Purkinje cell (primary cell): ENCODE measurements around the gene OR56B1. TPM values are rescaled to one million over a fixed set of nuclear protein-coding genes. Genes with fewer than 3 reads are reported as not detected.

Experiments used
- polyA plus RNA-seq: library from polyadenylated mRNA; unstranded; fragments of >200 nt; fragmentation: Nextera tagmentation; gene quantifications from 2 replicates; pipeline ENCODE4 v1.2.1, GENCODE V29; 2014

Gene OR56B1, protein sequence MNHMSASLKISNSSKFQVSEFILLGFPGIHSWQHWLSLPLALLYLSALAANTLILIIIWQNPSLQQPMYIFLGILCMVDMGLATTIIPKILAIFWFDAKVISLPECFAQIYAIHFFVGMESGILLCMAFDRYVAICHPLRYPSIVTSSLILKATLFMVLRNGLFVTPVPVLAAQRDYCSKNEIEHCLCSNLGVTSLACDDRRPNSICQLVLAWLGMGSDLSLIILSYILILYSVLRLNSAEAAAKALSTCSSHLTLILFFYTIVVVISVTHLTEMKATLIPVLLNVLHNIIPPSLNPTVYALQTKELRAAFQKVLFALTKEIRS
- not detected in 2 replicates for polyA plus RNA-seq

DNA sequence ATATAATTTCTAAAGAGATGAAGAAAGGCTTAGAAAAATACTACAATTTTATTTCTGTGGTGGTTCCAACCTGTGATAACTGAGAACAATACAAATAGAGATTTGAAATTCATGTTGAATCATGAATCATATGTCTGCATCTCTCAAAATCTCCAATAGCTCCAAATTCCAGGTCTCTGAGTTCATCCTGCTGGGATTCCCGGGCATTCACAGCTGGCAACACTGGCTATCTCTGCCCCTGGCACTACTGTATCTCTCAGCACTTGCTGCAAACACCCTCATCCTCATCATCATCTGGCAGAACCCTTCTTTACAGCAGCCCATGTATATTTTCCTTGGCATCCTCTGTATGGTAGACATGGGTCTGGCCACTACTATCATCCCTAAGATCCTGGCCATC, at the start of gene OR56B1:
Gene OR56B1 (plus strand): TSS at position 53 of the 400 bp plus-strand sequence. CDS start 69 bp downstream, at position 122.

GRCh38 chr11:5689551-5689983, 46.7 kb upstream of the OR56B1 start, which contains the start of gene TRIM22:
TRIM22 (plus strand) TSS chr11:5689790; CDS start chr11:5696233, 6,443 bp downstream.

GRCh38 chr11:5753943-5754342, 17.7 kb downstream of the OR56B1 start, which contains the start of gene OR52N4:
OR52N4 (plus strand) TSS chr11:5754243; CDS start chr11:5754741, 498 bp downstream.

DNA sequence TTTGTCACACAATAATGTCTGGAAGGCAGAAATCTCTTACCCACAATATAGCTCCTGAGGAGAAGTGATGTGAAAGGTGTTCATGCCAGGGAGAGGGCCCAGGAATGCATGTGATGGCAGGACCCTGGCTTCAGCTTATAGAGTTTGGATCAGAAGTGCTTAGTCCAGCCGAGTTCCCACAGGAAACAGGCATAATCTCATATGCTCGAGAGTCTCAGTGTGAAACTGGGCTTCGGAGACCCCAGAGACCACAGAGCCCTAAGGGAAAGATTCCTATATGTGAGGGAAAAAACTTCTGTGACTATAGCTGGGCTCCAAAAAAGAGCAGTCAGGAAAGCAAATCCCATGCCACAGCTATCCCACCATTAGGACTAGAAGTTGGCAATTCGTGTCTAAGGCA, 47.0 kb downstream of the OR56B1 start, which contains the start of gene OR52N5:
Gene OR52N5 (minus strand): TSS at position 101 of the 400 bp plus-strand sequence. CDS start 4,721 bp downstream, outside the sequence.

Other genes starting within 250 kb of the OR56B1 start
- gene OR52D1, start 247.8 kb upstream of the OR56B1 start, polyA plus RNA-seq, result not detected in 2 replicates
- gene UBQLN3, start 226.5 kb upstream of the OR56B1 start, polyA plus RNA-seq, result not detected in 2 replicates
- gene UBQLNL, start 219.7 kb upstream of the OR56B1 start, polyA plus RNA-seq, result not detected in 2 replicates
- gene OR52H1, start 187.9 kb upstream of the OR56B1 start, polyA plus RNA-seq, result not detected in 2 replicates
- not detected in 2 replicates for gene OR52B6, start 155.6 kb upstream of the OR56B1 start, polyA plus RNA-seq
- 0.38 TPM in 1 of 2 replicates, not detected in the other for gene TRIM6, start 139.8 kb upstream of the OR56B1 start, polyA plus RNA-seq
- gene TRIM34, start 111.4 kb upstream of the OR56B1 start, polyA plus RNA-seq, result not detected in 2 replicates
- gene TRIM5, start 51.4 kb upstream of the OR56B1 start, polyA plus RNA-seq, result 0.56 and 4.4 TPM in 2 replicates
- gene TRIM22, start 46.7 kb upstream of the OR56B1 start, polyA plus RNA-seq, result 1.2 TPM in 1 of 2 replicates, not detected in the other
- gene OR52N4, start 17.8 kb downstream of the OR56B1 start, polyA plus RNA-seq, result not detected in 2 replicates
- not detected in 2 replicates for gene OR52N5, start 46.9 kb downstream of the OR56B1 start, polyA plus RNA-seq
- gene OR52N1, start 54.8 kb downstream of the OR56B1 start, polyA plus RNA-seq, result not detected in 2 replicates
- gene OR52N2, start 72.5 kb downstream of the OR56B1 start, polyA plus RNA-seq, result not detected in 2 replicates
- gene OR52E6, start 105.4 kb downstream of the OR56B1 start, polyA plus RNA-seq, result not detected in 2 replicates
- gene OR52E8, start 121.2 kb downstream of the OR56B1 start, polyA plus RNA-seq, result not detected in 2 replicates
- gene OR52E4, start 144.2 kb downstream of the OR56B1 start, polyA plus RNA-seq, result not detected in 2 replicates
- gene OR52E5, start 156.8 kb downstream of the OR56B1 start, polyA plus RNA-seq, result not detected in 2 replicates
- gene OR56A3, start 205.8 kb downstream of the OR56B1 start, polyA plus RNA-seq, result not detected in 2 replicates
- gene OR56A5, start 232.0 kb downstream of the OR56B1 start, polyA plus RNA-seq, result not detected in 2 replicates